Lower leg skin (tissue), 4 donors: ENCODE results near the gene REM2. TPM values are rescaled to one million over a fixed set of nuclear protein-coding genes. Genes with fewer than 3 reads are reported as not detected.

Experiments used
- DNase-seq, 2 donors: peaks; one replicate each; pipeline ENCODE4 v3.0.0-alpha.2; 2019; ENCODE audit warnings: low spot score in 2 of 2
- H3K4me3 ChIP-seq: fragments of 200-600 bp; sonication (generic); 2 replicates; pipeline ENCODE4 v1.5.1; 2017; ENCODE audit warnings: mild to moderate bottlenecking, low read depth; ENCODE audit not compliant: poor library complexity, severe bottlenecking
- POLR2A ChIP-seq, 2 donors: fragments of 450-650 bp; IDR thresholded peaks; one replicate each; pipeline ENCODE4 v1.6.1; 2016 to 2017; ENCODE audit warnings: antibody characterized with exemption in 2 of 2, mild to moderate bottlenecking in 1 of 2, moderate library complexity in 1 of 2
- whole genome bisulfite sequencing, 2 donors: methylation state at CpG; one replicate each; pipeline ENCODE4 v1.1.5; 2018; 5-methylcytosine and 5-hydroxymethylcytosine counted together
- intact Hi-C: fragments of 100-400 bp; cut with DNase I; formaldehyde crosslinking; loops from one replicate; pipeline ENCODE4 v1.15.0; 2023; ENCODE audit warnings: low total_unique reads
- total RNA-seq, 4 donors: library from RNA; depleted of rRNA; stranded (reverse); fragments of >200 nt; gene quantifications; one replicate each; pipeline ENCODE4 v1.1.0, GENCODE V29; 2016
- TF ChIP-seq, protein P1 (sequence below), 3 donors: fragments of 450-650 bp; IDR thresholded peaks; one replicate each; pipeline ENCODE4 v1.5.1; 2016; ENCODE audit warnings: antibody characterized with exemption in 3 of 3, mild to moderate bottlenecking in 3 of 3, moderate library complexity in 2 of 3

The REM2 gene
- total RNA-seq, 4 donors from 2014 or later: 0.52 to 2.5 (median 1.5) TPM

DNA sequence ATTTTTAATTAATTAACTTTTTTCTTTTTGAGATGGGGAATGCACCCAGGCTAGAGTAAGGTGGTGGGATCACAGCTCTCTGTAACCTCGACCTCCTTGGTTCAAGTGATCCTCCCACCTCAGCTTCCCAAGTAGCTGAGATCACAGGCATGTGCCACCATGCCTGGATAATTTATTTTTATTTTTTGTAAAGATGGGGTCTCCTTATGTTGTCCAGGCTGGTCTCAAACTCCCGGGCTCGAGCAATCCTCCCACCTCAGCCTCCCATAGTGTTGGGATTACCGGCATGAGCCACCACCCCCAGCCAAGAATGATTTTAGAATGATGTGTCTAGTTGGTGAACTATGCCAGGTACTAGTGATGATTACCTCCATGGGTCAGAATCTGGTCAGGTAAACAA is 18.0 kb upstream of the REM2 start:
- intact Hi-C loops: no loop called here
- no peak for DNase-seq
- WGBS, 2 donors: 91 to 97% methylated on average over 4 of the region's 4 CpGs
- no peak overlapping the region for H3K4me3 ChIP-seq
- TF ChIP-seq, protein P1, sequence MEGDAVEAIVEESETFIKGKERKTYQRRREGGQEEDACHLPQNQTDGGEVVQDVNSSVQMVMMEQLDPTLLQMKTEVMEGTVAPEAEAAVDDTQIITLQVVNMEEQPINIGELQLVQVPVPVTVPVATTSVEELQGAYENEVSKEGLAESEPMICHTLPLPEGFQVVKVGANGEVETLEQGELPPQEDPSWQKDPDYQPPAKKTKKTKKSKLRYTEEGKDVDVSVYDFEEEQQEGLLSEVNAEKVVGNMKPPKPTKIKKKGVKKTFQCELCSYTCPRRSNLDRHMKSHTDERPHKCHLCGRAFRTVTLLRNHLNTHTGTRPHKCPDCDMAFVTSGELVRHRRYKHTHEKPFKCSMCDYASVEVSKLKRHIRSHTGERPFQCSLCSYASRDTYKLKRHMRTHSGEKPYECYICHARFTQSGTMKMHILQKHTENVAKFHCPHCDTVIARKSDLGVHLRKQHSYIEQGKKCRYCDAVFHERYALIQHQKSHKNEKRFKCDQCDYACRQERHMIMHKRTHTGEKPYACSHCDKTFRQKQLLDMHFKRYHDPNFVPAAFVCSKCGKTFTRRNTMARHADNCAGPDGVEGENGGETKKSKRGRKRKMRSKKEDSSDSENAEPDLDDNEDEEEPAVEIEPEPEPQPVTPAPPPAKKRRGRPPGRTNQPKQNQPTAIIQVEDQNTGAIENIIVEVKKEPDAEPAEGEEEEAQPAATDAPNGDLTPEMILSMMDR (IDR thresholded peaks at IDR 0.05): no peak
- TF ChIP-seq POLR2A (IDR thresholded peaks at IDR 0.05): no peak

- DNase-seq: no peak
- H3K4me3 ChIP-seq: no peak overlapping the region
- WGBS, 2 donors: 43 to 46% methylated on average over 6 of the region's 6 CpGs
- no peak for TF ChIP-seq POLR2A (IDR thresholded peaks at IDR 0.05)
- TF ChIP-seq, protein P1 (IDR thresholded peaks at IDR 0.05): no peak
- intact Hi-C loops: no loop called here
These were observed 17.3 kb upstream of the REM2 start for GRCh38 chr14:22865424-22866405.

GRCh38 chr14:22866874-22867273 is 16.1 kb upstream of the REM2 start:
- WGBS, 2 donors: 95 to 96% methylated on average over 5 of the region's 5 CpGs
- H3K4me3 ChIP-seq: no peak overlapping the region
- no peak for DNase-seq
- intact Hi-C loops: no loop called here
- TF ChIP-seq POLR2A (IDR thresholded peaks at IDR 0.05): no peak
- TF ChIP-seq, protein P1 (IDR thresholded peaks at IDR 0.05): no peak

DNA sequence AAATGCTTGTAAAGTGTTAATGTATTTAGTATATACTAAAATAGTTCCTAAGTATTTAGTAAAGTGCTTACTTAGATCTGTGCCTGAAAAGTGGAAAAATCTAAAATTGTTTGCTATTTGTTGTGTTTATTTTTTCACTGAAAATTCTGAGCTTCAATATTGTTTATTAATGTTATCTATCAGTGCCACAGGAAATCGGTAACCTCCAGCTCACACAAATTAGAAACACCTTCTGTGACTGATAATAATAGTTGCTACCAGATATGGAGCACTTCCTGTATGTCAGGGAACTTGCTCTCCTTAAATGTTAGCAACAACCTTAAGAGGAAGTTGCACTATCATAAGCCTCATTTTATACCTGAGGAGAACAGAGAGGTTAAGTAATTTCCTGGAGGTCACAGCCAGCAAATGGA is 12.2 kb upstream of the REM2 start:
- whole genome bisulfite sequencing, 2 donors: 0 to 2% methylated on average over 1 of the region's 1 CpG
- no peak for TF ChIP-seq POLR2A (IDR thresholded peaks at IDR 0.05)
- TF ChIP-seq, protein P1 (IDR thresholded peaks at IDR 0.05): no peak
- DNase-seq: no peak

GRCh38 chr14:22871224-22872032 is 11.6 kb upstream of the REM2 start, which contains the start of gene LRP10:
Gene LRP10 (plus strand): TSS chr14:22871740. CDS start chr14:22872304, 564 bp downstream.
- DNase-seq: peak; percentile 94 to 99
- TF ChIP-seq, protein P1 (IDR thresholded peaks at IDR 0.05): no peak
- TF ChIP-seq POLR2A (IDR thresholded peaks at IDR 0.05): no peak
- intact Hi-C loops: no loop called here
- H3K4me3 ChIP-seq: peak within 1 kb of the TSS; percentile 89
- WGBS, 2 donors: 0% methylated on average over 38 to 50 of the region's 50 CpGs

More for the DNA sequence above, 12.2 kb upstream of the REM2 start:
- intact Hi-C loops: no loop called here
- no peak overlapping the region for H3K4me3 ChIP-seq
